Neural cell (in vitro differentiated cells): Measurements from ENCODE around the gene PDE3A. TPM values are rescaled to one million over a fixed set of nuclear protein-coding genes. Genes with fewer than 3 reads are reported as not detected.

Experiments
- H2AFZ ChIP-seq: fragments of 200-600, 300-800 bp; sonication (generic), shearing (Covaris generic); 2 replicates; pipeline ENCODE4 v1.6.0; 2014; ENCODE audit warnings: low read depth, mild to moderate bottlenecking, antibody characterized with exemption, low read length, moderate library complexity
- H3F3A ChIP-seq: fragments of 200-600 bp; shearing (Covaris generic); 2 replicates; pipeline ENCODE4 v1.6.1; 2016; ENCODE audit warnings: mild to moderate bottlenecking, moderate library complexity, mixed read lengths, antibody characterized with exemption, low read length; ENCODE audit not compliant: insufficient read depth, poor library complexity, severe bottlenecking
- H3K27ac ChIP-seq: fragments of 200-600, 300-800 bp; sonication (generic), shearing (Covaris generic); 2 replicates; pipeline ENCODE4 v1.5.1; 2014; ENCODE audit warnings: mild to moderate bottlenecking, low read length, moderate library complexity
- H3K27me3 ChIP-seq: fragments of 300-800, 200-600 bp; sonication (generic), shearing (Covaris generic); 2 replicates; pipeline ENCODE4 v1.6.0; 2014; ENCODE audit warnings: mild to moderate bottlenecking, low read depth, low read length, moderate library complexity; ENCODE audit not compliant: insufficient read depth
- H3K36me3 ChIP-seq: fragments of 300-800, 200-600 bp; sonication (generic), shearing (Covaris generic); 2 replicates; pipeline ENCODE4 v1.5.1; 2014; ENCODE audit warnings: mild to moderate bottlenecking, antibody characterized with exemption, low read length, moderate library complexity; ENCODE audit not compliant: insufficient read depth
- H3K4me2 ChIP-seq: fragments of 300-800, 200-600 bp; sonication (generic), shearing (Covaris generic); 2 replicates; pipeline ENCODE4 v1.6.0; 2014; ENCODE audit warnings: mild to moderate bottlenecking, low read length
- H3K4me3 ChIP-seq: fragments of 300-800, 200-600 bp; sonication (generic), shearing (Covaris generic); 2 replicates; pipeline ENCODE4 v1.5.1; 2014; ENCODE audit warnings: mild to moderate bottlenecking, low read length, moderate library complexity
- H3K79me2 ChIP-seq: fragments of 200-600 bp; shearing (Covaris generic); replicated peaks from 2 replicates; pipeline ENCODE4 v1.6.0; 2014; ENCODE audit warnings: mild to moderate bottlenecking, low read length, moderate library complexity; ENCODE audit not compliant: insufficient read depth
- H3K9ac ChIP-seq: fragments of 300-800, 200-600 bp; sonication (generic), shearing (Covaris generic); 2 replicates; pipeline ENCODE4 v1.6.1; 2016; ENCODE audit warnings: mild to moderate bottlenecking, low read length, mixed read lengths
- H3K9me2 ChIP-seq: fragments of 200-600 bp; shearing (Covaris generic); 2 replicates; pipeline ENCODE4 v1.6.1; 2016; ENCODE audit warnings: mild to moderate bottlenecking, low read length, mixed read lengths; ENCODE audit not compliant: insufficient read depth
- H3K9me3 ChIP-seq: fragments of 200-600, 300-800 bp; sonication (generic), shearing (Covaris generic); 2 replicates; pipeline ENCODE4 v1.6.1; 2016; ENCODE audit warnings: mild to moderate bottlenecking, mixed run types, low read length, moderate library complexity, mixed read lengths
- H4K20me1 ChIP-seq: fragments of 200-600 bp; shearing (Covaris generic); 2 replicates; pipeline ENCODE4 v1.6.1; 2016; ENCODE audit warnings: mild to moderate bottlenecking, mixed run types; ENCODE audit not compliant: insufficient read depth
- CTCF ChIP-seq: fragments of 450-650 bp; IDR thresholded peaks from 2 replicates; pipeline ENCODE4 v1.5.1; 2014; ENCODE audit warnings: antibody characterized with exemption, mild to moderate bottlenecking, moderate library complexity; ENCODE audit not compliant: poor library complexity, severe bottlenecking
- EP300 ChIP-seq: fragments of 450-650 bp; conservative IDR thresholded peaks from 2 replicates; pipeline ENCODE4 v1.6.1; 2014; ENCODE audit warnings: antibody characterized with exemption, mild to moderate bottlenecking, moderate library complexity; ENCODE audit not compliant: poor library complexity, severe bottlenecking
- EZH2 ChIP-seq: fragments of 200-600, 300-800 bp; shearing (Covaris generic), sonication (generic); IDR thresholded peaks from 2 replicates; pipeline ENCODE4 v1.6.1; 2014; ENCODE audit warnings: antibody characterized with exemption, low read length, borderline replicate concordance, mild to moderate bottlenecking; ENCODE audit not compliant: insufficient read depth, poor library complexity, severe bottlenecking
- MXI1 ChIP-seq: fragments of 450-650 bp; conservative IDR thresholded peaks from 2 replicates; pipeline ENCODE4 v1.6.1; 2014; ENCODE audit warnings: antibody characterized with exemption, mild to moderate bottlenecking; ENCODE audit not compliant: poor library complexity, severe bottlenecking
- POLR2AphosphoS5 ChIP-seq: IDR thresholded peaks from 2 replicates; pipeline ENCODE4 v1.6.1; 2012
- RAD21 ChIP-seq: fragments of 450-650 bp; conservative IDR thresholded peaks from 2 replicates; pipeline ENCODE4 v1.6.1; 2014; ENCODE audit warnings: antibody characterized with exemption, mild to moderate bottlenecking, moderate library complexity
- REST ChIP-seq: IDR thresholded peaks from 2 replicates; pipeline ENCODE4 v1.6.1; 2012; ENCODE audit warnings: borderline replicate concordance
- SMC3 ChIP-seq: fragments of 450-650 bp; conservative IDR thresholded peaks from 2 replicates; pipeline ENCODE4 v1.6.1; 2014; ENCODE audit warnings: antibody characterized with exemption, mild to moderate bottlenecking, moderate library complexity; ENCODE audit not compliant: poor library complexity
- TAF1 ChIP-seq: IDR thresholded peaks from 2 replicates; pipeline ENCODE4 v1.6.1; 2012; ENCODE audit warnings: low read depth
- polyA plus RNA-seq: library from polyadenylated mRNA; depleted of rRNA; stranded (reverse); fragments of >200 nt; gene quantifications from 2 replicates; pipeline ENCODE4 v1.2.3, GENCODE V29; 2014

The PDE3A gene
- polyA plus RNA-seq, 1 donor from 2014 or later = 0.94 TPM

- Histone ChIP-seq H4K20me1 (no peaks in the 10 kb centered on the region), H3K9me2 (no peaks in the 10 kb centered on the region), H3K27ac (no peak overlapping the region), H3K36me3 (no peaks in the 10 kb centered on the region), H3K27me3 (no peaks in the 10 kb centered on the region), H3K4me3 (no peak overlapping the region), H2AFZ (no peak overlapping the region), H3F3A (no peaks in the 10 kb centered on the region), H3K9ac (no peak overlapping the region), H3K9me3 (no peaks in the 10 kb centered on the region), H3K79me2 (no peaks in the 10 kb centered on the region), H3K4me2 (no peak overlapping the region)
- TF ChIP-seq MXI1 = no peak
Observed at GRCh38 chr12:20520532-20520931, 152.2 kb downstream of the PDE3A start.

- H3K9me3 ChIP-seq = no peaks in the 10 kb centered on the region
- no peaks in the 10 kb centered on the region for H3K27me3 ChIP-seq
- no peak overlapping the region for H3K4me3 ChIP-seq
- H3K79me2 ChIP-seq = no peaks in the 10 kb centered on the region
- H3K9ac ChIP-seq = no peak overlapping the region
- no peaks in the 10 kb centered on the region for H3K9me2 ChIP-seq
- no peak overlapping the region for H2AFZ ChIP-seq
- H3K36me3 ChIP-seq = no peaks in the 10 kb centered on the region
- H3K4me2 ChIP-seq = no peak overlapping the region
- no peaks in the 10 kb centered on the region for H3F3A ChIP-seq
- TF ChIP-seq RAD21 (no peak), EZH2 (no peak), REST (no peak), SMC3 (no peak), POLR2AphosphoS5 (no peak), MXI1 (no peak), TAF1 (no peak), CTCF (no peak), EP300 (no peak)
- no peak overlapping the region for H3K27ac ChIP-seq
- H4K20me1 ChIP-seq = no peaks in the 10 kb centered on the region
Observed at GRCh38 chr12:20523658-20524057, 155.3 kb downstream of the PDE3A start.

GRCh38 chr12:20524113-20524512 is 155.8 kb downstream of the PDE3A start:
- H3K9me3 ChIP-seq = no peaks in the 10 kb centered on the region
- H3K4me2 ChIP-seq = no peak overlapping the region
- no peak overlapping the region for H3K9ac ChIP-seq
- TF ChIP-seq REST (no peak), POLR2AphosphoS5 (no peak), EP300 (no peak), TAF1 (no peak), EZH2 (no peak), MXI1 (no peak), CTCF (no peak), RAD21 (no peak), SMC3 (no peak)
- no peaks in the 10 kb centered on the region for H3F3A ChIP-seq
- H2AFZ ChIP-seq = no peak overlapping the region
- H3K79me2 ChIP-seq = no peaks in the 10 kb centered on the region
- no peak overlapping the region for H3K4me3 ChIP-seq
- no peaks in the 10 kb centered on the region for H4K20me1 ChIP-seq
- H3K9me2 ChIP-seq = no peaks in the 10 kb centered on the region
- no peaks in the 10 kb centered on the region for H3K27me3 ChIP-seq
- no peaks in the 10 kb centered on the region for H3K36me3 ChIP-seq
- H3K27ac ChIP-seq = no peak overlapping the region
